ENCODE measurements around the gene VSTM2B. TPM values are rescaled to one million over a fixed set of nuclear protein-coding genes. Genes with fewer than 3 reads are reported as not detected.

The VSTM2B gene
- total and polyA plus RNA-seq, 2 of the 4 experiments (the other 2 are of a cell fraction) = not detected

DNA sequence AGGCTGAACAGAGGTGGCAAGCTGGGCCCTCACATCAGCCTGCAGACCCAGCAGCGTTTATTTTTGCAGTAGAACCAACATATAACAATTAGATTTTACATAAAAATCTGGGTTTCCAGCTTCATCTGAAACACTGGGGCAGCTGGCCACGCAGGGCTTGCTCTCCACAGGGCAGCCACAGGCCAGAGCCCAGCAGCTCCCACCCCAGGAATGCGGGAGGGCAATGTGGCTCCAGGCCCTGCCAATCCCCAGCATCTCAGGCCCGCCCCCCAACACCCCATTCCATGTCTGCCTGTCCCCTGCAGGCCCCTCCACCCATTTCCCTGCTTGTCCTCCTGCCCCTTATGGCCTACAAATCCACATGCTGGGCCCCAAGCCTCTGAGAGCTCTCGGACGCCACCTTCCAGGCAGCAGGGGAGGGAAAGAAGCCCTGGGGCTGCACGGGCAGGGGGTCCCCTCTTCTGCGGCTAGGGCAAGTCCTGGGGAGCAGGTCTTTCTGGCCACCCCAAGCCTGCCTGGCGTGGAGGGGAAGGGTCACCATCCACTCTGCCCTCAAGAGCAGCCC is 15.0 kb upstream of the VSTM2B start:
- H3K4me3 ChIP-seq (ENCODE audit: insufficient read depth, low read depth, low read length) = no peak overlapping the region
- dilution Hi-C loops (cut with HindIII; ENCODE audit: low sequenced_read_pairs, unreplicated experiment) = no loop called here
- POLR2A ChIA-PET (ENCODE audit: unreplicated experiment) = no interaction called here

More for the DNA sequence above, 15.0 kb upstream of the VSTM2B start:
- Histone ChIP-seq H3K36me3 (ENCODE audit: control insufficient read depth, insufficient read depth, low read length) (no peaks in the 10 kb centered on the region), H3K14ac (replicated peaks; ENCODE audit: low read depth, low read length) (no peak overlapping the region), H3K23ac (ENCODE audit: low read depth, low read length) (no peak overlapping the region), H2AK9ac (replicated peaks; ENCODE audit: low read depth, low read length, poor library complexity) (no peak overlapping the region), H3K4me1 (ENCODE audit: control insufficient read depth, insufficient read depth, low read length) (no peaks in the 10 kb centered on the region), H3K18ac (ENCODE audit: low read depth, low read length) (no peak overlapping the region), H3K9me1 (ENCODE audit: insufficient read depth, low read length) (no peaks in the 10 kb centered on the region), H3K9ac (ENCODE audit: low read depth, low read length) (no peak overlapping the region), H4K8ac (ENCODE audit: low read depth in 2 of 2, low read length in 2 of 2) (no peak overlapping the region), H3K79me1 (ENCODE audit: low read depth in 1 of 2, low read length in 2 of 2) (no peaks in the 10 kb centered on the region), H4K91ac (ENCODE audit: insufficient read depth, low read depth, low read length) (no peak overlapping the region), H3K27me3 (ENCODE audit: control insufficient read depth, insufficient read depth, low read length) (no peaks in the 10 kb centered on the region), H2BK5ac (ENCODE audit: low read depth, low read length, poor library complexity, severe bottlenecking) (no peak overlapping the region), H2AFZ (replicated peaks; ENCODE audit: low read length, poor library complexity) (no peak overlapping the region), H3K27ac (ENCODE audit: insufficient read depth, low read length) (no peak overlapping the region), H2BK20ac (ENCODE audit: low read depth, low read length) (no peak overlapping the region), H3K4me2 (ENCODE audit: low read depth, low read length) (no peak overlapping the region), H2AK5ac (ENCODE audit: low read depth, low read length) (no peak overlapping the region), H2BK120ac (ENCODE audit: low read depth, low read length) (no peak overlapping the region), H3K9me3 (ENCODE audit: control insufficient read depth, insufficient read depth, low read length) (0 out of 2 replicates have a peak, but pooled peaks cover 2% of the 10 kb centered on the region), H3K4ac (ENCODE audit: low read depth, low read length) (no peak overlapping the region), H4K5ac (ENCODE audit: low read depth, low read length) (no peak overlapping the region), H4K20me1 (ENCODE audit: insufficient read depth, low read length) (no peaks in the 10 kb centered on the region), H2BK15ac (ENCODE audit: low read depth, low read length) (no peak overlapping the region), H3K56ac (ENCODE audit: extremely low read depth, insufficient read depth, low read length) (no peak overlapping the region)
- DNase-seq (no peak), ATAC-seq (ENCODE audit: low read depth) (no peak)
- in situ Hi-C loops (cut with MboI; ENCODE audit: low sequenced_read_pairs) (no loop called here), intact Hi-C loops (cut with micrococcal nuclease) (no loop called here)
- TF ChIP-seq, protein P1, sequence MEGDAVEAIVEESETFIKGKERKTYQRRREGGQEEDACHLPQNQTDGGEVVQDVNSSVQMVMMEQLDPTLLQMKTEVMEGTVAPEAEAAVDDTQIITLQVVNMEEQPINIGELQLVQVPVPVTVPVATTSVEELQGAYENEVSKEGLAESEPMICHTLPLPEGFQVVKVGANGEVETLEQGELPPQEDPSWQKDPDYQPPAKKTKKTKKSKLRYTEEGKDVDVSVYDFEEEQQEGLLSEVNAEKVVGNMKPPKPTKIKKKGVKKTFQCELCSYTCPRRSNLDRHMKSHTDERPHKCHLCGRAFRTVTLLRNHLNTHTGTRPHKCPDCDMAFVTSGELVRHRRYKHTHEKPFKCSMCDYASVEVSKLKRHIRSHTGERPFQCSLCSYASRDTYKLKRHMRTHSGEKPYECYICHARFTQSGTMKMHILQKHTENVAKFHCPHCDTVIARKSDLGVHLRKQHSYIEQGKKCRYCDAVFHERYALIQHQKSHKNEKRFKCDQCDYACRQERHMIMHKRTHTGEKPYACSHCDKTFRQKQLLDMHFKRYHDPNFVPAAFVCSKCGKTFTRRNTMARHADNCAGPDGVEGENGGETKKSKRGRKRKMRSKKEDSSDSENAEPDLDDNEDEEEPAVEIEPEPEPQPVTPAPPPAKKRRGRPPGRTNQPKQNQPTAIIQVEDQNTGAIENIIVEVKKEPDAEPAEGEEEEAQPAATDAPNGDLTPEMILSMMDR (conservative IDR thresholded peaks at IDR 0.05; ENCODE audit: low read depth, low read length) = no peak
- TF ChIP-seq POLR2A (IDR thresholded peaks at IDR 0.05; ENCODE audit: low read depth, low read length) (no peak), FOS (IDR thresholded peaks at IDR 0.05; ENCODE audit: low read depth, low read length) (no peak), NFE2L2 (IDR thresholded peaks at IDR 0.05; ENCODE audit: low read depth, low read length) (no peak), BHLHE40 (IDR thresholded peaks at IDR 0.05; ENCODE audit: low read depth, low read length) (no peak)
- CTCF ChIA-PET = no interaction called here
- 27% methylated on average over 3 of the region's 9 CpGs; no CpG with 5 or more reads in 1 of the 2 experiments for WGBS, 2 experiments (ENCODE audit: extremely low coverage in 2 of 2, insufficient read length in 1 of 2)
- BruUV-seq (replicated peaks) = no TSS peak

Measured in IMR-90 (cell line).